Measurements from ENCODE around the gene AK5.

Gene AK5

DNA sequence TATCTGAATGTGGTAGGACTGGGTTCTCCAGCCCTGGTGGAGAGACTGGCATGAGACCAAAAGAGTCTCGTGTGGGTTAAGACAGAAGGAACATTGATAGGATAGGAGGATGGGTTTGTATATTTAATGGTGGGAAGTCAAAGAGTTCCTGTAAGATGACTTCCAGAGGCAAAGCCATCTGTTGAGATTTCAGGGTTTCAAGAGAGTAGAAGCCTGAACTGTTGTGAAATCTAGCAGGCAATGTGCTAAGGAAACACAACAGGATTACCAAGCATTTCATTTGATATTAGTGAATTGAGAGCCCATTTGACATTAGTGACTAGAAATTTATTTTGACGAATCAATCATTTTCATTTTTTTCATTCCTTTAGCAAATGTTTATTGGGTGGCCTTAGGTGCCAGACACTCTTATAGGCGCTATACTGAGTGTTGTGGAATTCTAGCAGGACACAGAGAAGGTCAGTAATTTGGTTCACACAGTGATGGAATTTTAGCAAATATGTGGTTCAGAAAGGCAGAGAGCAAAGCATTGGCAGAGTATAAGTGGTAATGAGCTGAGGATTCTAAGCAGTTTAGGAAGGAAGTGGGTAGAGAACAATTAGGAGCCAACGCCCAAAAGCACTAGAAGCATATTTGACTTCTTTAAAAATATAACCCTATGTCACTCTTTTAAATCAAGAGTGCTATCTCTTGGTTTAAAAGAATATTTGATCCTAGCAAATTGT, 149.3 kb downstream of the AK5 start:
- H3K4me3 ChIP-seq (ENCODE audit: low read depth, low read length): no peak overlapping the region

DNA sequence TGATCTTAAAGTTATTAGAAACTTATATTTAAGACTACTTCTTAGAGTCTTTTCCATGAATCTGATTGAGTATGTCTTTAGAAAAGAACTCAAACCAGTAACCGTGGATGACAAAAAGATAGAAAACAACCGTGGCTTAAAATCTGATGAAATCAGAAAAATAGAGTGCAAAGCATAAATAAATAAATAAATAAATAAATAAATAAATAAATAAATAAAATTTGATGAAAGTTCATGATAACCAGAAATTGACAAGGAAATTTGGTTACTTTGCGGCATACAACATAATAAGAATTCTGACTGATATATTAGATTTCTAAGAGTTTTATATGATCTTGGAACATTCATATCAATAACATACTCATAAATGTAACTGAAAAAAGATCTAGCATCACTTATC, 152.1 kb downstream of the AK5 start:
- H3K4me3 ChIP-seq (ENCODE audit: low read depth, low read length): no peak overlapping the region

DNA sequence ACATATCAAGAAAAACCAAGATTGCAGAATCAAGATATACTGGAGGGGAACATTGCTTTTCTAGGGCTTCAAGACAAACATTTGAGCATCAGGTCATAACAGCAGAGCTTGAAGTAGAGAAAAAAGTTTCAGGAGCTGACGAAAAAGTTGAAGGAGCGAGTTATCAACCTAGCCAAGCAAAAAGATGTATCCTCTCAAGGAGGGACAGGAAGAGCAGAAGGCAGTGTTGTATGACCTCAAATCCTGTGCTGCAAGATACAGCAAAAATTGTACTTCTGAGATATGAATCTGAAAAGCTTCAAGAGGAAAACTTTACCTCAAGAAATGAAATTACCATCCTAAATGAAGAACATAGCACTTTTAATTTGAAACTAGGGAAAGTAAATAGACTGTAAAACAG, 153.1 kb downstream of the AK5 start:
- no peak overlapping the region for H3K4me3 ChIP-seq (ENCODE audit: low read depth, low read length)

DNA sequence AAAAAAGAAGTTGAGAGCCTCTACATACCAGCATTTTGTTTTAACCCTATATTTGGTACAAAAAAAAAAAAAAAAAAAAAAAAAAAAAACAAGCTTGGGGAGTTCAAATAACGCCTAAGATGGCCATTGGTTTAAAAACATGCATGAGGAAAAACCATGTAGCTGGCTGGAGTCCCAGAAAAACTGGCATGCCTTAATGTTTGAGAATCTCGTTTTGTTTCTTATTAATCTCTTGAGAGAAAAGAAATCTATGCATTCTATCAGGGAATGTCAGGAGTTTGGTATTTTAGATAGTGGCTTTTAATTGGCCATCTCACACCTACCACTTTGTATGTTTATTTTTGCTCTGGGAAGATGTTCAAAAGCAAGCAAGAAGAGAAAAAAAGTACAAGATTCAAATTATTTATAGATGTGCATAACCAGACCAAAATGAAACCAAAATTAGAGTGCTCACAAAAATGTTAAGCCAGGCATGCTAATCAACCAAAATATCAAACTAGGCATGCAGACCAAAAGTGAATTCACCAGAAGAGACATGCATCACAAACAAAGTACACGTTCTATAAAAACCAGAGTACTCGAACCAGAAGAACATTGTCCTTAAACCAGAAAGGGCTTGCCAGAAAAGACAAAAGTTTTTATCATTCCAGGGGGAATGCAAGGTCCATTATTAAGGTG, 156.6 kb downstream of the AK5 start:
- no peak overlapping the region for H3K4me3 ChIP-seq (ENCODE audit: low read depth, low read length)

DNA sequence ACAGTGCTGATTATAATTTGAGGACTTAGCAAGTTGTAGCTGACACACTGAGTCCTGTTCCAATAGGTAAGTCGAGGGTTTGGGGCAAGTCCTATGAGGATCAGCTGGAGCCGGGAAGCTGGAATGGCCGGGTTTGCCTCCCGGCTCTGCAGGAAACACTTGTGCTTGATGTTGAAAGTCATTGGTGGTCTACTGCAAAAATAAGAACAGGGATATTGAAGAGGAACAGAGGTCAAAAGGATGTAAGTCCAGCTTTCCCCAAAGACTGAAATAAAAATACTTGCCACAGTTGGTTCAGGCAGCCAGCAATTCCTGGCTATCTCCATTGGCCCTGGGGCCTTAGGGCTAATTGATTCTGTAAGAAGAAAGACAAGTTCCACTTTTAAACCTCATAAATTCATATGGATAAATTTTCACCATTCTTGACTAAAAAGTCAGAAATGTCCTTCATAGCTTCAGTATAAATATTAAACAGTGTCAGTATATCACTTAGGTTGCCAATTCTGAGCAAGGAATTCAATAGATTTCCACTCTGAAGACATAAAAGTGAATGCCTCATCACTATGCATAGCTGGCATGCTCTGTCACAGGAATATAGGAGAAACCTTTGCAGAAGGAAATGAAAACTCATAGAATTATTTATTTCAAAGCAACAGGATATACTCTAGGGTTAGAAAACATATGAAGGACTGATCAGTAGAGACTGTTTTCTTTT, 165.2 kb downstream of the AK5 start:
- H3K4me3 ChIP-seq (ENCODE audit: low read depth, low read length): no peak overlapping the region

DNA sequence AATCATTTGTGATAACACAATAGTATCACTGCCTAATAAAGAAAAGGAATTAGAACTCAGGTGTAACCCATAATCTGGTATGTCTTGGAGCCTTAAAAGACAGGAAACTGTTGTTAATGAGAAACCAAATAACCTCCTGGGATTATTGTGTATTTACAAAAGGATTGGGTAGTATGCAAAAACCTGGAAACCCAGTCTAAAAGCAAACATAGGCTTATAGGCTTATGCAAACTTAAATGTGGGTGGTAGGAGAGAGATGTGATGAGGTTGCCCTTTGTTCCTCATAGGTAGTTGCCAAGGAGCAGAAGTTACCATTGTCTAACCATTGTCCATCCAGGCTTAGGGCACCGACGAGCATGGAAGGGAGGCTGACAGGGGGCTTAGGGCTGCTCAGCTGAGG, 165.8 kb downstream of the AK5 start:
- no peak overlapping the region for H3K4me3 ChIP-seq (ENCODE audit: low read depth, low read length)

DNA sequence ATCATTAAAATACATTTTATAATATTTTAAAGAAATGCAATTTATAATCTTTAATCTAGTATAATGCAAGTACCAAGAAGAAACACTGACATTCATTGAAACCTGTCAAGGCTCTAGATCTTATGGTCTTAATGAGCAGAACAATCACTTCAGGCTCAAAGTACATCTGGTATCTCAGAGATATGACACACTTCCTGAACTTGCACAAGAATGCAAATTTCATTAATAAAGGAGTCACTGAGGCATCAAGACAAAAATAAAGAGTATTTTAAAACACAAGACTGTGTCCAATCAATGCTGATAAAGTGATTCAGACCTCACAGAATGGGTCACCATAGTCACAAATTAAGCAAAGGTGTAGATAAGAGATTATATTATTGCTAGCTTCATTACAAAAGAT, 178.1 kb downstream of the AK5 start:
- no peak overlapping the region for H3K4me3 ChIP-seq (ENCODE audit: low read depth, low read length)

DNA sequence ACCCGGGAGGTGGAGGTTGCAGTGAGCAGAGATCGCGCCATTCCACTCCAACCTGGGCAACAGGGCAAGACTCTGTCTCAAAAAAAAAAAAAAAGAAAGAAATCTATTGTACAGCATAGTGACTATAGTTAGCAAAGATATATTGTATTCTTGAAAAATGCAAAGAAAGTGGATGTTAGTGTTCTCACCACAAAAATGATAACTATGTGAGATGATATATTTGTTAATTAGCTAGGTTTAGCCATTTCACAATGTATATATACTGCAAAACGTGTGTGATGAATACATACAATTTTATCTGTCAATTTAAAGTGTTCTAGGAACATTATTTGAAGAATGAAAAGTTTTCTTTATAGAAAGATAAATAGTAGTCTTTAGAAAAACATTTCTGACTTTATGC, 179.9 kb downstream of the AK5 start:
- no peak overlapping the region for H3K4me3 ChIP-seq (ENCODE audit: low read depth, low read length)

DNA sequence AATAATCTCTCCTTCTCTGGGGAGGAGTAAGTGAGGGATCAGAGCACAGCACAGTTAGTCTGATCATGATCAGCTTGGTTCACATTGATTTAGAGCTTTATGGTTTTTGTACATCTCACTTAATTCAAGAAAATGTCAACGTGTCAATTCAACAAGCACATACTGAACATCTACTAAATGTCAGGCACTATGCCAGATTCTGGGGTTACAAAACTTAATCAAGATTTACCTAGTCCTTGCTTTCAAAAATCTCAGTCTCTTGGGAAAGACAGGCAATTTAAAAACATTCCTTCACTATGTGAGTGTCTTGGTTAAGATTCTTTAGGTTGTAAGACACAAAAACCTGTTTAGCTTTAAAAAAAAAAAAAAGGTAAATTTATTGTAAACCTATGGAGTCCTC, 181.4 kb downstream of the AK5 start:
- no peak overlapping the region for H3K4me3 ChIP-seq (ENCODE audit: low read depth, low read length)

DNA sequence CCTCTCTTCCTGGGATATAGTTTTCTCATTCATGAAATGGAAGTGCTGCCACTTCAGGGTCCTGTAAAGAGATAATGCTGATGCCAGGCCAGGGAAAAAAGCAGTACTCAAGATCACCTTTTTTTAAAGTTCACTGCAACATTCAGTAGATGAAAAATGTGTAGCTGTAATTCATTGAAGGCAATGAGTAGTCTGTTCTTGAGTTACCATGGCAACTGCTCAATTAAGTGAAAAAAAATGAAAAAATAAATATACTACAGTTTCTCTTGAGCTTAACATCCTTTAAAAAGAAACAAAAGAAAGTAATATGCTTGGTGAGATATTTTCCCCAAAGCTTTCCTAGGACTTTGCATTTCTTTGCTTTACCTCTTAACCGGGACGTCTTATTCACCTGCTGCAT, 183.3 kb downstream of the AK5 start:
- H3K4me3 ChIP-seq (ENCODE audit: low read depth, low read length): no peak overlapping the region

DNA sequence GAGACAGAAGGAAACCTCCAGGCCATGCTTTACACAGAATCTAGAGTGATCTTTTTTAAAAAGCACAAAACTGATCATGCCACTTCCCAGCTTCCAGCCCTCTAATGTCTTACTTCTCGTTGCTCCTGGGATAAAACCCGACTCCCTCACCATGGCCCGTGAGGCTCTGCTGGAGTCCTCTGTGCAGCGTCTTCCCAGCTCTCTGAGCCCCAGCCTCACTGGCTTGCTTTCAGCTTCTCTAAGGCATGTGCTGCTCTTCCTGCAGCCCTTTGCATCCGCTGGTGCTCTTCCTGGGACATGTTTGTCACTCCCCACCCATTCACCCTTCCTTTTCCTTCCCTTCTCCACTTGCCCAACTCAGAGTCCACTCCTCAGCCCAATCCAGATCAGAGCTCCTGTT, 184.1 kb downstream of the AK5 start:
- no peak overlapping the region for H3K4me3 ChIP-seq (ENCODE audit: low read depth, low read length)

DNA sequence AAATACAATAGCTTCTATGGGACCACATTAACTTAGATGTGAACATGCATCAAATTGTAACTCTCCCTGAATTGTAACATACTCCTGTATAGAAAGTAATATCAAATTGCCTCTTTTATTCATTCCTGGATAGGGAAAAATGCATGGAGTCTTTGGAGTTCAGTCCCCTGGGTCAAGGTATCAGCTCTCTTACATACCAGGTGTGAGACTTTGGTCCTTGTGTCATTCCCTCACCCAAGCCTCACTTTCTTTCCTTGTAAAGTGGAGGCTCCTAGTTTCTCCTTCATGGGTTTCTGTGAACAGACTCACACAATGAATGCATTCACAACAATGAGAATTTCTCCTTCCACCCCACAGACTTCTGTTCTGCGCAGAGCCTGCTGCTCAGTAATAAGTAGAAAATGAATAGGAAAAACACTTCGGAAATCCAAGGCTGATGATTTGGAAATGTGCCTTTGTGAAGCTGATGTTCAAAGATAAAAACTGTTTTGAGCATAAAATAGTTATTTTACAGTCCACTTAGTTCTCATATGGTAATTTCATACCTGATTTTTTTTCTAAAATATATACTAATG, 185.3 kb downstream of the AK5 start:
- no peak overlapping the region for H3K4me3 ChIP-seq (ENCODE audit: low read depth, low read length)

DNA sequence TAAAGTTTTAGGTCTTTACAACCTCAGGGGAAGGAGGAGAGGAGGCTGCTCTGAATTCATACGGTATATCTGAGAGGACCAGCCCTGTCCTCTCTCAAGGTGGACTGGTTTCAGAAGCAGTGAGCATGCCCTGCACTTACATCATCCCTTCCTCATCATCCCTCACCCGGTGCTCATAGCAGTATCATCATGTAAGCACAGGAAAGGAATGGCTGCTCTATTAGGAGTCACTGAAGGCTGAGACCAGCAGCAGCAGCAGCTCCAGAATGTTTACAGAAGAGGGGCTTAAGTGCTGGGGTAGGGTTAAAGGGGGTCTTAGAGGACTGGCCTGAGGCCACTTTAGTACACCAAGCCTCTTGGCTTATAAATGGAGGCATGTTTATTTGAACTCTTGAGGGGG, 185.9 kb downstream of the AK5 start:
- H3K4me3 ChIP-seq (ENCODE audit: low read depth, low read length): no peak overlapping the region

DNA sequence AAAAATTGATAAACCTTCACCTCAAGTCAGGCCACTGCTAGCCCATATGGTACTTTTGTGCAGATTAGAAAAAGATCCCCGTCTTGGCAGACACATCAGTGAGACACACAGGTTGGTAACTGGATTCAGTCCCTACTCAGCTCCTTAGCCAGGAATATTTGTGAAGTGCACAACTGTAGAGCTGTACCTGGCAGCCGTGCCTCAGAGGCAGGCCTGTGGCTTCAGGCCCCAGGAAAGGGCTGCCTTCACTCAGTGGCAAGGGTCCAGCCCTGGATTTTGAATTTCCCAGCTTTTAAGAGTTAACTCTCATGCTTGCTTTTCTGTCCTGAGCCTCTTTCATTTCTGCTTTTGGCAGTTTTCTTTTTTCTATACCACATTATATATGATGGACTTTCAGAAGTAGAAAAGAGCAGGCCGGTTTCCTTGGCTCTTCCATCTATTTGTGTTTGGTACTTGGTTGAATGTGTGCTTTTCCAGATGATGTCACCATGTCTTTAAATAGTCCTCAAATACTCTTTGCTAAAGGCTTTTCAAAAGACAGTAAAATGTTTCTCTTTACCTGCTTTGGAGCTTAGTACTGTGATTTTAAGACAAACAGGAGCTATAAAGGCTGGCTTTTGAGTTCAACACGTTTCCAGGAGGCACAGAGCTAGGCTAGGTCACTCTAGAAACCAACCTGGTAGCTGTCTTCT, 186.6 kb downstream of the AK5 start:
- H3K4me3 ChIP-seq (ENCODE audit: low read depth, low read length): no peak overlapping the region

DNA sequence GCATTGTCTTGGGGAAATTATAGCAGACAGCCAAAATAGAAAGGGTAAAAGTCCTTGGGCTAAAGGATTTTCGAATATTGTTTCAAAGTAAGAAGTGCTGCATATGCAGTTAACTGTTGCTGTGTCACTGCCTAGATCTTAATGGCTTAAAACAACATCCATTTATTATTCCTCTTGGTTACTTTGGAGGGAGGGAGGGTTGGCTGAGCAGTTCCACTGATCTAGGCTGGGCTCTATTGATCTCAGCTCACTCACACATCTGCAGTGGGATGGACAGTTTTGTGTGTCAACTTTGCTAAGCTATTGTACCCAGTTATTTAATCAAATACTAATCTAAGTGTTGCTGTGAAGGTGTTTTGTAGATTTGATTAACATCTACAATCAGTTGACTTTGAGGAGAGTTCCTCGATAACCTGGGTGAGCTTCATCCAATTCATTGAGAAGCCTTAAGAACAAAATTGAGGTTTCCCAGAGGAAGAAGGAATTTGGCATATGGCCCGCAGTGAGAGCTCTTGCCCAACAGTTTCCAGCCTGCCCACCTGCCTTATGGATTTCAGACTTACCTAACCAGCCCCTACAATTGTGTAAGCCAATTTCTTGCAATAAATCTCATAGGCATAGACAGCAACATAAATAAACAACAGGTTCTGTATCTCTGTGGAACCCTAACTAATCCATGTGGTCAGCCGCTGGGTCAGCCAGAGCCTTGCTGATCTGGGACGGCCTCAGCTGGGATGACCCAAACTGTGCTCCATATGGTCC, 187.3 kb downstream of the AK5 start:
- H3K4me3 ChIP-seq (ENCODE audit: low read depth, low read length): no peak overlapping the region

DNA sequence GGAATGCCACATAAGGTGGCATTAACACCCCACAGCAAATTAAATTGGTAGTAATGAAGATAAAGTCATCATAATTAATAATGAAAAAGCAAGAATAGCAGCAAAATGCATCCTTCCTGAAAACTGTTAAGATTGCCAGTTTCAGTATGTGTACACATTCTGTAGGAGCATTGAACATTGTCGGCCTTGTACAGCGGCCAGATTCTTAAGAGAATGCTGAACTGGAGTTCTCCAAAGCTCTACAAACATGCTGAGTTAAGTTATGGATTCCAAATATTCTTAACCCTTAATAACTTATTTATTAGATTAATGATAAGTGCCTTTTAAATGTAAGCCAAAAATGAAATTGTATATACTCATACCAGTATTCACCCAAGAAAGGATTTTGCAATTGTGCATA, 189.9 kb downstream of the AK5 start:
- no peak overlapping the region for H3K4me3 ChIP-seq (ENCODE audit: low read depth, low read length)

DNA sequence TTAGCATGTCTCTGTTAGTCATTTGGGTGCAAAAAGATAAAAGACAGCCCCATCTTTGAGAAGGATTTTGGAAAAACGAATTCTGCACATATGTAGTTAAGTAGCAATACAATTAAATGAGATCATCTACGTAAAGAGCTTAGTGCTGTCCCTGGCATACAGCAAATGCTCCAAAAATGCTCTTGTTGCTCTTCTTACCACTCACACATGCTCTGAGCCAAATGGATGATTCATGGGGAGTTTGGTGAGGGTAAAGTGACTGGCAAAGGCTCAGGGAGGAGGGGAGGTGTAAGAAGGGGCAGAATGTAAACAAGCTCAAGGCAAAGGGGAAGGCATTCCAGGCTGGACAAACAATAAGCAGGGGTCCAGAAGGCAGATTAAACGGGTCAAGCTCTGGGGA, 191.9 kb downstream of the AK5 start:
- H3K4me3 ChIP-seq (ENCODE audit: low read depth, low read length): no peak overlapping the region

DNA sequence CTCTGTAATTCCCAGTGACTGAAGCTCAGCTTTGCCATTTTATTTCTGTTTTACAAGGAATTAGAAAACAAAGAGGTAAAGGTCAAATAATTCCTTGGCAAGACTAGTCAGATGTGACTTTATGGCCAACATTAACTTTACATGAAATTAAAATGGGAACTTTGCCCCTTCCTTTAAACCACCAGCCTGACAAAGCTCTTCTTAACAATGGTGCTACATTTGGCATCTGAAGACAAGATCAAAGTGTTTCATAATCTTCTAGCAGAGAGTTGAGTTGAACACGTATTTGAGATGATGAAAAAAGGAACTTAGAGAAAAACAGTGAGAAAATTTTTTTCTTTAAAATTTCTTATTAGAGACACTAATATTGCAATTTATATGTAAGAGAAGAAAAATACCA, 193.8 kb downstream of the AK5 start:
- no peak overlapping the region for H3K4me3 ChIP-seq (ENCODE audit: low read depth, low read length)

DNA sequence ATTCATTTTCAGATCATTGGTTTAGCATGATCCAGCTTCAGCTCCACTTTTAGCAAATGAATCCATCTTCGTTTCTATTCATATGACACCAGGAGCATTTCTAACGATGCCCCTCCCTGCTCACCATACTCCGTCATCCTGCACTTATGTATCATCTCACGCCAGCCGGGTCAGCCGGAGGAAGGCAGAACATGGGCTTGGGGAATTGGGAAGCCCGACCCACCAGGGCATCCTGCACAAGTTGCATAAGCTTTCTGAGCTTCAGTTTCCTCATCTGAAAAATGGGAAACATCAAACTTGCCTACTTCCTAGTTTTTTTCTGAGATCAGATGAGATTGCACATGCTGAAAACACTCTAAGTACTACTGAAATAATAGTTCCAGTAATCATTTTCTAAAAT, 194.7 kb downstream of the AK5 start:
- no peak overlapping the region for H3K4me3 ChIP-seq (ENCODE audit: low read depth, low read length)

DNA sequence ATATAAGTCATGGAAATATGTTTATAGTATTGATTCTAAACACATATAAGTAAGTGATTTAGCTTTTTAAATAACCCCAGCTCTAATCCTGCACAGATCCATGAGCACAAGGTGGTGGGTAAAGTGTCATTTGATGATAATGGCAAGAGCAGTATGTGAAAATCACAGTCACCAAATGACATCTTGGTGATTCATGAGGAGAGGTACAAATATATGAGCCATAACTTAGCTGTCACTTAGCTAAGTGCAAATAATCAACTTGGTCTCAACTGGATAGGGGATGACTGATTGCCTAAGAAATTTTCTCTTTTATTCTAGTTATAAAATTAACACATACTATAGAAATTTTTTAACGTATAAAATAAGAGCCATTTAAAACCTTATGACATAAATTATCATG, 202.5 kb downstream of the AK5 start:
- H3K4me3 ChIP-seq (ENCODE audit: low read depth, low read length): no peak overlapping the region

DNA sequence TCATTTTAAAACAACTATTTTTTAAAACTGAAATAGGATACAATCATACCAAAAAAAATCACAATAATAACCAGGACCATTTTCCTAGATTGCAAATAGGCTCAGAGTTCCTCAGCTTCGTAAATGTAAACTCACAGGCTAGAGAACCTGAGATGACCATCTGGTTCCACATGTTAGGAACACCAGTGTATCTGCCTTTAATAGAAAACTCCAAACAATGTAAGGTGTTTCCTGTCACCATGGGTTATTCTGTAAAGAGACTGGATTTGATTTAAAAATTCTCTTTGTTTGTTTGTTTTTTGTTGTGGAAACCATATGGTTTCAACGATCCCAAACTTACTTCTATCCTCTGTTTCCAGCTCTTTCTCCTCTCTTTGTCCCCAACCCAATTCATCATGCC, 203.1 kb downstream of the AK5 start:
- no peak overlapping the region for H3K4me3 ChIP-seq (ENCODE audit: low read depth, low read length)

All from iPS-11a (cell line).